GM23248 (cell line): ENCODE measurements around the gene MBD3L4. TPM values are rescaled to one million over a fixed set of nuclear protein-coding genes. Genes with fewer than 3 reads are reported as not detected.
"Not testable (repeated sequence)": the region's sequence is repeated elsewhere in the genome, so short reads cannot be mapped to it uniquely, and the experiment has no call there.

ENCODE experiments used
- DNase-seq: peaks from one replicate; pipeline ENCODE4 v3.0.0-alpha.2; 2015
- H2AFZ ChIP-seq: fragments of 200-600 bp; sonication (generic); 2 replicates; pipeline ENCODE4 v1.6.1; 2016; ENCODE audit warnings: antibody characterized with exemption
- H3F3A ChIP-seq: fragments of 200-600 bp; sonication (generic); 2 replicates; pipeline ENCODE4 v1.6.1; 2016; ENCODE audit warnings: mild to moderate bottlenecking, antibody characterized with exemption, mixed run types; ENCODE audit not compliant: insufficient read depth
- H3K27ac ChIP-seq: fragments of 200-600 bp; sonication (generic); 2 replicates; pipeline ENCODE4 v1.5.1; 2016; ENCODE audit warnings: mild to moderate bottlenecking
- H3K27me3 ChIP-seq: fragments of 200-600 bp; sonication (generic); replicated peaks from 2 replicates; pipeline ENCODE4 v1.6.1; 2016; ENCODE audit warnings: mild to moderate bottlenecking; ENCODE audit not compliant: insufficient read depth
- H3K36me3 ChIP-seq: fragments of 200-600 bp; sonication (generic); 2 replicates; pipeline ENCODE4 v1.6.1; 2016; ENCODE audit warnings: low read depth, mild to moderate bottlenecking
- H3K4me1 ChIP-seq: fragments of 200-600 bp; sonication (generic); 2 replicates; pipeline ENCODE4 v1.6.1; 2016; ENCODE audit warnings: mild to moderate bottlenecking; ENCODE audit not compliant: insufficient read depth
- H3K4me2 ChIP-seq: fragments of 200-600 bp; sonication (generic); one replicate; pipeline ENCODE4 v1.6.1; 2016; ENCODE audit warnings: mild to moderate bottlenecking; ENCODE audit not compliant: unreplicated experiment
- H3K4me3 ChIP-seq: fragments of 200-600 bp; sonication (generic); 2 replicates; pipeline ENCODE4 v1.5.1; 2016; ENCODE audit warnings: mild to moderate bottlenecking
- H3K79me2 ChIP-seq: fragments of 200-600 bp; sonication (generic); 2 replicates; pipeline ENCODE4 v1.6.1; 2016; ENCODE audit warnings: mild to moderate bottlenecking; ENCODE audit not compliant: insufficient read depth
- H3K9ac ChIP-seq: fragments of 200-600 bp; sonication (generic); 2 replicates; pipeline ENCODE4 v1.6.1; 2016; ENCODE audit warnings: mild to moderate bottlenecking
- H3K9me2 ChIP-seq: fragments of 200-600 bp; sonication (generic); 2 replicates; pipeline ENCODE4 v1.6.1; 2016; ENCODE audit warnings: mixed run types, mild to moderate bottlenecking, moderate library complexity; ENCODE audit not compliant: insufficient read depth
- H3K9me3 ChIP-seq: fragments of 200-600 bp; sonication (generic); one replicate; pipeline ENCODE4 v1.6.1; 2017; ENCODE audit warnings: low read depth
- H4K20me1 ChIP-seq: fragments of 200-600 bp; sonication (generic); 2 replicates; pipeline ENCODE4 v1.6.0; 2016; ENCODE audit not compliant: insufficient read depth
- EZH2 ChIP-seq: fragments of 200-600 bp; sonication (generic); IDR thresholded peaks from 2 replicates; pipeline ENCODE4 v1.6.1; 2018; ENCODE audit warnings: antibody characterized with exemption, mild to moderate bottlenecking; ENCODE audit not compliant: insufficient read depth, poor library complexity, severe bottlenecking
- EZH2phosphoT487 ChIP-seq: fragments of 200-600 bp; sonication (generic); IDR thresholded peaks from 2 replicates; pipeline ENCODE4 v1.6.1; 2018; ENCODE audit warnings: antibody characterized with exemption, moderate library complexity, mild to moderate bottlenecking, low read depth; ENCODE audit not compliant: insufficient read depth
- WGBS, 2 experiments: methylation state at CpG; one replicate each; pipeline ENCODE4 v1.1.6; 2015 to 2017; ENCODE audit warnings: low lambda C conversion rate in 2 of 2, low coverage in 1 of 2; ENCODE audit errors: missing lambda C conversion rate in 2 of 2; 5-methylcytosine and 5-hydroxymethylcytosine counted together
- in situ Hi-C: fragments of 300-500 bp; cut with MboI; formaldehyde crosslinking; loops from 2 replicates; pipeline ENCODE4 v1.15.0; 2020
- polyA plus RNA-seq: library from polyadenylated mRNA; unstranded; fragments of >200 nt; fragmentation: Nextera tagmentation; extraction: Ambion mirVana; gene quantifications from 2 replicates; pipeline ENCODE4 v1.2.1, GENCODE V29; 2016
- total RNA-seq: library from RNA; depleted of rRNA; stranded (reverse); fragments of >200 nt; shearing (Covaris generic); gene quantifications from 2 replicates; pipeline ENCODE4 v1.2.3, GENCODE V29; 2014; rRNA removed

The MBD3L4 gene
- total RNA-seq (not detected in 2 replicates), polyA plus RNA-seq (not detected in 2 replicates)

DNA sequence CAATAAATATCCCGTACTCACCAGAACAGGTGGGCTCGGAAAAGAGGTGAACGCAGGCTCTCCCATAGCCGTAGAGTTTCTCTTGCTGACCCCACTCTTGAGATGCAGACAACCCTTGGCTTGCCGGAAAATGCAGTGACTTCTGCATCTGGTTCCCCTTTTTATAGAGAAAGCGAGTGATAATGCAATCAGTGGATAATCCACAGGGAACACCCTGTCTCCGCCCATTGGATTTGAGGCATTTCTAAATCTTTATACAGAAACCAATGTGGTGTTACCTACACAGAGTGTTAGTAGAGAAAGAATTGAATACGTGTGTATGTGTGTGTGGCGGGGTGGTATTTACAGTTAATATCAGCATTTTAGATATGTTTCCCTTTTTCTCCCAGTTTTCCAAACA is at the start of gene MBD3L4:
Gene MBD3L4, minus strand, starts transcription at position 101 of the 400 bp plus-strand sequence. Its CDS starts 35 bp downstream, at position 66.
- H3F3A ChIP-seq, H3K36me3 ChIP-seq, H3K9me2 ChIP-seq, H3K4me3 ChIP-seq, H3K9me3 ChIP-seq, H3K79me2 ChIP-seq, H2AFZ ChIP-seq, H3K4me2 ChIP-seq, in situ Hi-C loops, H3K27ac ChIP-seq, H3K4me1 ChIP-seq, H4K20me1 ChIP-seq, H3K9ac ChIP-seq, DNase-seq, H3K27me3 ChIP-seq: not testable (repeated sequence)
- WGBS, 2 experiments = 56 to 86% methylated on average over 1 of the region's 9 CpGs

DNA sequence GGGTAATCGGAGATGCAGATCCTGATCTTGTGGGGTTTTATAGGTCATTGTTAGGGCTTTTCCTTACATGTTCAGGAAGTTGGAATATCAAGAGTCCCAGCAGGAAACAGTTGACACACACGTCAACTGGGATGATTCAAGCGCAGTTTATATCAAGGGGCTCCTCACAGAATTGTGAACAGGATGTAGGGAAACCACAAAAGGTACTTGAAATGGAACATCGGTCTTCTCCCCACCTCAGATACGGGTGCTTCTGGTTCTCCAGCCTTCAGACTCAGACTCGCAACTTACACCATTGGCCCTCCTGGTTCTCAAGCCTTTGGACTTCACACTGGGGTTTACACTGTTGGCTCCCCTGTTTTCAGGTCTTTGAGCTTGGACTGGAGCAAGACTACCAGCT is 49.0 kb upstream of the MBD3L4 start:
- Histone ChIP-seq H3K27me3 (no peaks in the 10 kb centered on the region), H3K4me1 (no peaks in the 10 kb centered on the region), H3K4me2 (no peak overlapping the region), H3K36me3 (peaks cover 21% of the 10 kb centered on the region), H3K79me2 (no peaks in the 10 kb centered on the region), H3F3A (peaks cover 6% of the 10 kb centered on the region; the same call in 1 of the 2 replicates), H4K20me1 (no peaks in the 10 kb centered on the region), H3K4me3 (no peak overlapping the region), H3K9me3 (peaks cover 13% of the 10 kb centered on the region), H3K9ac (no peak overlapping the region), H3K27ac (no peak overlapping the region), H3K9me2 (no peaks in the 10 kb centered on the region), H2AFZ (no peak overlapping the region)
- no peak for TF ChIP-seq EZH2phosphoT487
- 88 to 91% methylated on average over 6 of the region's 6 CpGs for WGBS, 2 experiments
- no peak for DNase-seq
- in situ Hi-C loops = no loop called here

DNA sequence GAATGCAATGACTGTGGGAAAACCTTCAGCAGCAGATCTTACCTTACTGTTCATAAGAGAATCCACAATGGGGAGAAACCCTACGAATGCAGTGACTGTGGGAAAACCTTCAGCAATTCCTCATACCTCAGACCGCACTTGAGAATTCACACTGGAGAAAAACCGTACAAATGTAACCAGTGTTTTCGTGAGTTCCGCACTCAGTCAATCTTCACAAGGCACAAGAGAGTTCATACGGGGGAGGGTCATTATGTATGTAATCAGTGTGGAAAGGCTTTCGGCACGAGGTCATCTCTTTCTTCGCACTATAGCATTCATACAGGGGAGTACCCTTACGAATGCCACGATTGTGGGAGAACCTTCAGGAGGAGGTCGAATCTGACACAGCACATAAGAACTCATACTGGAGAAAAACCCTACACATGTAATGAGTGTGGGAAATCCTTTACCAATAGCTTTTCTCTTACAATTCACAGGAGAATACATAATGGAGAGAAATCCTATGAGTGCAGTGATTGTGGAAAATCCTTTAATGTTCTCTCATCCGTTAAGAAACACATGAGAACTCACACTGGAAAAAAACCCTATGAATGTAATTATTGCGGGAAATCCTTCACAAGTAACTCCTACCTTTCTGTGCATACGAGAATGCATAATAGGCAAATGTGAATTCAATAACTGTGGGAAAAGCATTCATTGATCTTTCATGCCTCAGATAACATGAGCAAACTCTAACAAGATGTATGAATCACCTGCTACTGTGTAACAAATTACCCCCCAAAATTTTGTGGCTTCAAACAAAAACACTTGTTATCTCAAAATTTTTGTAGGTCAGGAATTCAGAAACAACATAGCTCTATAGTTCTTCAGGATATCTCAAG is 43.3 kb upstream of the MBD3L4 start:
- Histone ChIP-seq H3K4me2 (no peak overlapping the region), H2AFZ (no peak overlapping the region), H3F3A (peaks cover 31% of the 10 kb centered on the region), H3K27me3 (no peaks in the 10 kb centered on the region), H3K79me2 (peaks cover 3% of the 10 kb centered on the region; the same call in 1 of the 2 replicates), H3K9ac (no peak overlapping the region), H3K36me3 (peaks cover 75% of the 10 kb centered on the region), H3K27ac (no peak overlapping the region), H4K20me1 (no peaks in the 10 kb centered on the region), H3K4me1 (no peaks in the 10 kb centered on the region), H3K9me3 (peaks cover 33% of the 10 kb centered on the region), H3K4me3 (peak overlapping the region; percentile 18), H3K9me2 (no peaks in the 10 kb centered on the region)
- peak; percentile 43 for DNase-seq
- in situ Hi-C loops = no loop called here
- TF ChIP-seq EZH2 (no peak), EZH2phosphoT487 (no peak)
- WGBS, 2 experiments = 95 to 96% methylated on average over 15 of the region's 15 CpGs

DNA sequence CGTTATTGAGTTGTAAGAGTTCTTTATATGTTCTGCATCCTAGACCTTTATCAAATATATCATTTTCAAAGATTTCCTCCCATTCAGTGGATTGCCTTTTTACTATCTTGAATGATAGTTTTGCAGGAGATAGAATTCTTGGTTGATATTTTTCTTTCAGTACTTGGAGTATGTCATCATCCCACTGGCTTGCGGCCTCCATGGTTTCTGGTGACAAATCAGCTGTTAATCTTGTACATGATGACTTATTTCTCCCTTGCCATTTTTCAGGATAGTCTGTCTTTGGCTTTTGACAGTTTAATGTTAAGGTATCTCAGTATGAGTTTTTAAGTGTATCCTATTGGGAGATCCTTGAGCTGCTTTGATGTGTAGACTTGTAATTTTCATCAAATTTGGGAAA is 38.0 kb upstream of the MBD3L4 start:
- TF ChIP-seq EZH2phosphoT487 (no peak), EZH2 (no peak)
- H3K4me1 ChIP-seq = no peaks in the 10 kb centered on the region
- peak; percentile 30 for DNase-seq
- H3K9me2 ChIP-seq = no peaks in the 10 kb centered on the region
- in situ Hi-C loops = no loop called here
- peaks cover 26% of the 10 kb centered on the region for H3F3A ChIP-seq
- no peak overlapping the region for H3K27ac ChIP-seq
- no peak overlapping the region for H3K9ac ChIP-seq
- peaks cover 12% of the 10 kb centered on the region for H3K9me3 ChIP-seq
- H3K4me2 ChIP-seq = no peak overlapping the region
- no peaks in the 10 kb centered on the region for H3K27me3 ChIP-seq
- 98% methylated on average over 2 of the region's 2 CpGs for WGBS, 2 experiments
- H4K20me1 ChIP-seq = no peaks in the 10 kb centered on the region
- no peak overlapping the region for H3K4me3 ChIP-seq
- no peak overlapping the region for H2AFZ ChIP-seq
- H3K79me2 ChIP-seq = peaks cover 3% of the 10 kb centered on the region; the same call in 1 of the 2 replicates
- H3K36me3 ChIP-seq = peaks cover 86% of the 10 kb centered on the region
